ENCODE data around the gene P4HA2.
"Not testable (repeated sequence)": the region's sequence is repeated elsewhere in the genome, so short reads cannot be mapped to it uniquely, and the experiment has no call there.

The P4HA2 gene

GRCh38 chr5:132199116-132199680 lies 28.5 kb downstream of the P4HA2 start:
- DNase-seq (ENCODE audit: low read depth): no peak

- DNase-seq (ENCODE audit: low read depth): no peak
Observed at GRCh38 chr5:132198571-132198970, 29.1 kb downstream of the P4HA2 start.

GRCh38 chr5:132195727-132196126 lies 31.9 kb downstream of the P4HA2 start:
- no peak for DNase-seq (ENCODE audit: low read depth)

- no peak for DNase-seq (ENCODE audit: low read depth)
Observed at GRCh38 chr5:132193165-132193694, 34.4 kb downstream of the P4HA2 start.

GRCh38 chr5:132190161-132190817 lies 37.4 kb downstream of the P4HA2 start:
- peak; percentile 20 for DNase-seq (ENCODE audit: low read depth)

GRCh38 chr5:132184588-132184987 lies 43.1 kb downstream of the P4HA2 start:
- no peak for DNase-seq (ENCODE audit: low read depth)

GRCh38 chr5:132183723-132184122 lies 43.9 kb downstream of the P4HA2 start:
- no peak for DNase-seq (ENCODE audit: low read depth)

- DNase-seq (ENCODE audit: low read depth): no peak
Observed at GRCh38 chr5:132182359-132183040, 45.2 kb downstream of the P4HA2 start.

GRCh38 chr5:132181011-132181629 lies 46.5 kb downstream of the P4HA2 start:
- no peak for DNase-seq (ENCODE audit: low read depth)

GRCh38 chr5:132180134-132180745 lies 47.4 kb downstream of the P4HA2 start:
- peak; percentile 20 for DNase-seq (ENCODE audit: low read depth)

- no peak for DNase-seq (ENCODE audit: low read depth)
Observed at GRCh38 chr5:132179405-132179804, 48.2 kb downstream of the P4HA2 start.

GRCh38 chr5:132177691-132178149 lies 49.9 kb downstream of the P4HA2 start:
- DNase-seq (ENCODE audit: low read depth): no peak

- no peak for DNase-seq (ENCODE audit: low read depth)
Observed at GRCh38 chr5:132176987-132177386, 50.7 kb downstream of the P4HA2 start.

- DNase-seq (ENCODE audit: low read depth): no peak
Observed at GRCh38 chr5:132176521-132176945, 51.1 kb downstream of the P4HA2 start.

GRCh38 chr5:132162945-132163344 lies 64.7 kb downstream of the P4HA2 start:
- DNase-seq (ENCODE audit: low read depth): no peak

- not testable (repeated sequence) for DNase-seq (ENCODE audit: low read depth)
Observed at GRCh38 chr5:132161574-132162326, 65.9 kb downstream of the P4HA2 start.

GRCh38 chr5:132156413-132156812 lies 71.2 kb downstream of the P4HA2 start:
- DNase-seq (ENCODE audit: low read depth): no peak

GRCh38 chr5:132150565-132150964 lies 77.1 kb downstream of the P4HA2 start:
- DNase-seq (ENCODE audit: low read depth): no peak

GRCh38 chr5:132147663-132148062 lies 80.0 kb downstream of the P4HA2 start:
- DNase-seq (ENCODE audit: low read depth): no peak

- not testable (repeated sequence) for DNase-seq (ENCODE audit: low read depth)
Observed at GRCh38 chr5:132145326-132145725, 82.3 kb downstream of the P4HA2 start.

GRCh38 chr5:132143148-132143547 lies 84.5 kb downstream of the P4HA2 start:
- DNase-seq (ENCODE audit: low read depth): no peak

All from HS-27A (cell line).